HG03095 (cell line): ENCODE results near the gene TNFRSF1B.

Experiments
- ATAC-seq: cut with Tn5 transposase; IDR thresholded peaks from one replicate; pipeline ENCODE4 v1.9.1; 2021; ENCODE audit warnings: moderate library complexity; ENCODE audit not compliant: unreplicated experiment

Gene TNFRSF1B

GRCh38 chr1:12188657-12189327 lies 22.0 kb downstream of the TNFRSF1B start:
- no peak for ATAC-seq

GRCh38 chr1:12189328-12189682 lies 22.5 kb downstream of the TNFRSF1B start:
- ATAC-seq: no peak

- no peak for ATAC-seq
Observed at GRCh38 chr1:12191242-12192032, 24.6 kb downstream of the TNFRSF1B start.

GRCh38 chr1:12194666-12195216 lies 27.9 kb downstream of the TNFRSF1B start:
- ATAC-seq: no peak

- ATAC-seq: no peak
Observed at GRCh38 chr1:12195416-12195815, 28.6 kb downstream of the TNFRSF1B start.

- no peak for ATAC-seq
Observed at GRCh38 chr1:12196641-12197482, 30.1 kb downstream of the TNFRSF1B start.

- no peak for ATAC-seq
Observed at GRCh38 chr1:12197483-12197880, 30.7 kb downstream of the TNFRSF1B start.

GRCh38 chr1:12200208-12200607 lies 33.4 kb downstream of the TNFRSF1B start:
- ATAC-seq: no peak

GRCh38 chr1:12201352-12202189 lies 34.8 kb downstream of the TNFRSF1B start:
- no peak for ATAC-seq

- ATAC-seq: no peak
Observed at GRCh38 chr1:12202190-12202497, 35.4 kb downstream of the TNFRSF1B start.

GRCh38 chr1:12202577-12202976 lies 35.8 kb downstream of the TNFRSF1B start:
- no peak for ATAC-seq

- ATAC-seq: no peak
Observed at GRCh38 chr1:12203216-12204007, 36.6 kb downstream of the TNFRSF1B start.

- ATAC-seq: no peak
Observed at GRCh38 chr1:12204140-12204539, 37.3 kb downstream of the TNFRSF1B start.

- no peak for ATAC-seq
Observed at GRCh38 chr1:12204754-12205658, 38.2 kb downstream of the TNFRSF1B start.

GRCh38 chr1:12206238-12206637 lies 39.4 kb downstream of the TNFRSF1B start:
- no peak for ATAC-seq

- no peak for ATAC-seq
Observed at GRCh38 chr1:12206792-12207424, 40.1 kb downstream of the TNFRSF1B start.

GRCh38 chr1:12208271-12208670 lies 41.5 kb downstream of the TNFRSF1B start:
- ATAC-seq: no peak

- ATAC-seq: peak; percentile 50
Observed at GRCh38 chr1:12208764-12209494, 42.1 kb downstream of the TNFRSF1B start.
